Esophagus squamous epithelium (tissue), 5 donors: ENCODE data around the gene IGF2BP1. TPM values are rescaled to one million over a fixed set of nuclear protein-coding genes. Genes with fewer than 3 reads are reported as not detected.
"Not testable (repeated sequence)": the region's sequence is repeated elsewhere in the genome, so short reads cannot be mapped to it uniquely, and the experiment has no call there.

ENCODE experiments used
- DNase-seq: peaks from one replicate; lab custom pipeline; 2025; lab: John Stamatoyannopoulos, UW
- H3K27ac ChIP-seq, 4 donors: fragments of 200-600 bp; sonication (generic); one replicate each; pipeline ENCODE4 v1.5.1; 2016 to 2019; ENCODE audit warnings: mild to moderate bottlenecking in 1 of 4
- H3K27me3 ChIP-seq, 4 donors: fragments of 200-600 bp; sonication (generic); 1 replicate in 3 of 4; 2 replicates in 1 of 4; pipeline versions ENCODE4 v1.5.1 to v1.6.0; 2017 to 2021; ENCODE audit warnings: antibody characterized with exemption in 1 of 4
- H3K36me3 ChIP-seq, 3 donors: fragments of 200-600 bp; sonication (generic); one replicate each; pipeline ENCODE4 v1.5.1; 2016 to 2019
- H3K4me1 ChIP-seq, 3 donors: fragments of 200-600 bp; sonication (generic); one replicate each; pipeline ENCODE4 v1.5.1; 2017 to 2019
- H3K4me3 ChIP-seq, 4 donors: fragments of 200-600 bp; sonication (generic); 1 replicate in 3 of 4; 2 replicates in 1 of 4; pipeline ENCODE4 v1.5.1; 2016 to 2019; ENCODE audit warnings: mild to moderate bottlenecking in 2 of 4, moderate library complexity in 1 of 4
- H3K9me3 ChIP-seq, 3 donors: fragments of 200-600 bp; sonication (generic); one replicate each; pipeline ENCODE4 v1.5.1; 2016 to 2019
- POLR2A ChIP-seq, 4 donors: fragments of 450-650 bp; IDR thresholded peaks; one replicate each; pipeline ENCODE4 v1.6.1; 2017; ENCODE audit warnings: antibody characterized with exemption in 4 of 4, mild to moderate bottlenecking in 4 of 4, moderate library complexity in 3 of 4
- WGBS, 2 donors: methylation state at CpG; one replicate each; pipeline ENCODE4 v1.1.5; 2018; 5-methylcytosine and 5-hydroxymethylcytosine counted together
- intact Hi-C: fragments of 100-400 bp; cut with DNase I; formaldehyde crosslinking; loops from one replicate; pipeline ENCODE4 v1.15.0; 2022
- total RNA-seq, 4 donors: library from RNA; depleted of rRNA; stranded (reverse); fragments of >200 nt; gene quantifications; one replicate each; pipeline ENCODE4 v1.1.0, GENCODE V29; 2016
- TF ChIP-seq, protein P1 (sequence below), 6 experiments: fragments of 450-650 bp in 4 of 6; fragments of 200-600 bp in 2 of 6; sonication (generic) in 2 of 6; IDR thresholded peaks; one replicate each; pipeline ENCODE4 v1.5.1; 2016 to 2019; ENCODE audit warnings: antibody characterized with exemption in 6 of 6, mild to moderate bottlenecking in 4 of 6, moderate library complexity in 4 of 6
- donor health status: DM: yes; HTN: yes; CAD: no.

IGF2BP1 gene
- total RNA-seq, 4 donors from 2014 or later = not detected

DNA sequence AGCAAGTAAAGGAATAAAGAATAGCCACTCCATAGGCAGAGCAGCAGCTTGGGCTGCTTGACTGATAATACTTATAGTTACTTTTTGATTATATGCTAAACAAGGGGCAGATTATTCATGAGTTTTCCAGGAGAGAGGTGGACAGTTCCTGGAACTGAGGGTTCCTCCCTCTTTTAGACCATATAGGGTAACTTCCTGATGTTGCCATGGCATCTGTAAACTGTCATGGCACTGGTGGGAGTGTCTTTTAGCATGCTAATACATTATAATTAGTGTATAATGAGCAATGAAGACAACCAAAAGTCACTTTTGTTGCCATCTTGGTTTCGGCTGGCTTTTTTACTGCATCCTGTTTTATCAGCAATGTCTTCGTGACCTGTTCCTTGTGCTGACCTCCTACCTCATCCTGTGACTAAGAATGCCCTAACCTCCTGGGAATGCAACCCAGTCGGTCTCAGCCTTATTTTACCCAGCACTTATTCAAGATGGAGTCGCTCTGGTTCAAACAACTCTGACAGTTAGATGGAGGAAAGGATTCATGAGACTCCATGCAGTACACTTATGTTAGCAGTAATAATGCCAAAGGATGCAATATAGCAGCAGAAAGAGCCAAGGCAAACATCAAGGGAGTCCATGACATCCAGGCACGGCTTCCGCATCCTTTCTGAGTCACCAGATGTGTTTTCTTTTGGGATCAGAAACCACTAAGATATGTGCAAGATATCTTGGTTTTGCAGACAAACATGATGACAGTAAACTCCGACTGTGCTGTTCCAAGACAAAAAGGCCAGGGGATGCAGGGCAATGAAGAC is 79.6 kb downstream of the IGF2BP1 start:
- no peak for DNase-seq
- TF ChIP-seq POLR2A (IDR thresholded peaks at IDR 0.05) = no peak
- TF ChIP-seq, protein P1, sequence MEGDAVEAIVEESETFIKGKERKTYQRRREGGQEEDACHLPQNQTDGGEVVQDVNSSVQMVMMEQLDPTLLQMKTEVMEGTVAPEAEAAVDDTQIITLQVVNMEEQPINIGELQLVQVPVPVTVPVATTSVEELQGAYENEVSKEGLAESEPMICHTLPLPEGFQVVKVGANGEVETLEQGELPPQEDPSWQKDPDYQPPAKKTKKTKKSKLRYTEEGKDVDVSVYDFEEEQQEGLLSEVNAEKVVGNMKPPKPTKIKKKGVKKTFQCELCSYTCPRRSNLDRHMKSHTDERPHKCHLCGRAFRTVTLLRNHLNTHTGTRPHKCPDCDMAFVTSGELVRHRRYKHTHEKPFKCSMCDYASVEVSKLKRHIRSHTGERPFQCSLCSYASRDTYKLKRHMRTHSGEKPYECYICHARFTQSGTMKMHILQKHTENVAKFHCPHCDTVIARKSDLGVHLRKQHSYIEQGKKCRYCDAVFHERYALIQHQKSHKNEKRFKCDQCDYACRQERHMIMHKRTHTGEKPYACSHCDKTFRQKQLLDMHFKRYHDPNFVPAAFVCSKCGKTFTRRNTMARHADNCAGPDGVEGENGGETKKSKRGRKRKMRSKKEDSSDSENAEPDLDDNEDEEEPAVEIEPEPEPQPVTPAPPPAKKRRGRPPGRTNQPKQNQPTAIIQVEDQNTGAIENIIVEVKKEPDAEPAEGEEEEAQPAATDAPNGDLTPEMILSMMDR (IDR thresholded peaks at IDR 0.05) = no peak
- Histone ChIP-seq H3K9me3 (no peaks in the 10 kb centered on the region), H3K4me3 (no peak overlapping the region), H3K27ac (no peak overlapping the region), H3K27me3 (peaks cover 0 to 100% (median 0%) of the 10 kb centered on the region in 4 donors), H3K36me3 (no peaks in the 10 kb centered on the region), H3K4me1 (no peaks in the 10 kb centered on the region)
- intact Hi-C loops = no loop called here
- 70 to 75% methylated on average over 7 of the region's 7 CpGs for WGBS, 2 donors

DNA sequence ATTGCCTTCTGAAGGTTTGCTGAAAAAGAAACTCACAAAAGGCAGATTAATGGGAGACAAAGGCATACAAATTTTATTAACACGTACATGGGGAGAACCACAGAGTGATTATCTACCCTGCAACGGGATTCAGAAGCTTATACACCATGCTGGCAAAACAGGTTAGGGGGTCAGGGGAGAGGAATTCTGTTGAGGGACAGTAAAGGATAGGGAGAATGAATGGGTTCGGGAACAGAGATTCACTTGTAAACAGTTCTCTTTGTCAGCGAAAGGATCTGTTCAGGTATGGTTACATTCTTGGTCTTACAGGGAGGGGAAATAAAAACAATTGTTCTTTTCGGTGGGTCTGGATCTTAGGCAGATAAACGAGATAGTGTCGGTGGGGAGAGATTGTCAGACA is 81.1 kb downstream of the IGF2BP1 start:
- Histone ChIP-seq H3K27me3 (peaks cover 0 to 94% (median 0%) of the 10 kb centered on the region in 4 donors), H3K36me3 (no peaks in the 10 kb centered on the region), H3K9me3 (no peaks in the 10 kb centered on the region), H3K4me1 (peaks cover 0 to 6% (median 0%) of the 10 kb centered on the region in 3 donors), H3K4me3 (no peak overlapping the region), H3K27ac (no peak overlapping the region)
- no peak for DNase-seq
- WGBS, 2 donors = 72 to 74% methylated on average over 7 of the region's 7 CpGs
- intact Hi-C loops = no loop called here
- TF ChIP-seq POLR2A (IDR thresholded peaks at IDR 0.05) = no peak
- TF ChIP-seq, protein P1 (IDR thresholded peaks at IDR 0.05) = no peak

DNA sequence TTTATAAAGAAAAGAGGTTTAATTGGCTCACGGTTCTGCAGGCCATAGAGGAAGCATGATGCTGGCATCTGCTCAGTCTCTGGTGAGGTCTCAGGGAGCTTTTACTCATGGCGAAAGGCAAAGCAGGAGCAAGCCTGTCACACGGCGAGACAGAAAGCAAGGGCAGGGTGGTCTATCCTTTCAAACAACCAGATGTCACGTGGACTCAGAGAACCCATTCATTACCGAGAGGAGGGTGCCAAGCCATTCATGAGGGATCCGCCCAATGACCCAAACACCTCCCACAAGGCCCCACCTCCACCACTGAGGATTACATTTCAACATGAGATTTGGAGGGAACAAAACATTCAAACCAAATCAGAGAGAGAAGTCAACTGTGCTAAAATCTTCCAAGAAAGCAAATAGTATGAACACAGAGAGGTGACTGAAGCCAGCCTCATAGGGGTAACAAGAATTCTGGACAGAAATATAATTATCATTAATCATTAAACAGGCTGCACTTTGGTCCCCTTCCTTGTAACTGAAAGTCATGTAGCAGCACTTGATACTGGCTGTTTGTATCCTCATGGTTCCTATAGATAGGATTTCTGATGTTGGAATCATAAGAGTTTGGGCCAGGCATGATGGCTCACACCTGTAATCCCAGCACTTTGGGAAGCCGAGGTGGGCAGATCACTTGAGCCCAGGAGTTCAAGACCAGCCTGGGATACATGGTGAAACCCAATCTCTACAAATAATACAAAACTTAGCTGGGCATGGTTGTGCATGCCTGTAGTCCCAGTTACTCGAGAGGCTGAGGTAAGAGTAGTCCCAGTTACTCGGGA is 82.9 kb downstream of the IGF2BP1 start:
- Histone ChIP-seq H3K9me3 (no peaks in the 10 kb centered on the region), H3K27ac (no peak overlapping the region), H3K27me3 (peaks cover 0 to 93% (median 0%) of the 10 kb centered on the region in 4 donors), H3K4me3 (no peak overlapping the region), H3K4me1 (peaks cover 0 to 6% (median 0%) of the 10 kb centered on the region in 3 donors), H3K36me3 (no peaks in the 10 kb centered on the region)
- no peak for DNase-seq
- WGBS, 2 donors = 81 to 83% methylated on average over 8 to 9 of the region's 10 CpGs
- intact Hi-C loops = no loop called here
- TF ChIP-seq POLR2A (IDR thresholded peaks at IDR 0.05) = no peak
- TF ChIP-seq, protein P1 (IDR thresholded peaks at IDR 0.05) = no peak

DNA sequence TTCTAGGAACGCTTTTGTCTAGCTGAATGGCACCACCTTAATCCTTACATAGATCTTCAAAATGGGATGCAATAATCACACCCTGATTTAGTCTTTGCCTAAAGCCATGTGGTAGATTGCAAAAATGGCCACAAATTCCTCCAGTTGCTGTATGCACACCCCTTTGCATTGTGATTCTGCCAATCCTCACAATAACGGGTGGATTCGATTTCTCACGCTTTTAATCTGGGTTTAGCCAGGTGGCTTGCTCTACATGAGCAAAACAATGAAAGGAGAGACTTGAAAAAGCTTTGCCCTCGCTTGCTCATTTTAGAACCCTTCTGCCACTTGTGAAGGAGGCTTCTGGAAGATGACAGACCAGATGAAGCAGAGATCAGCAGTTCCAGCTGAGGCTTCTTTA is 85.0 kb downstream of the IGF2BP1 start:
- no peak overlapping the region for H3K27ac ChIP-seq
- intact Hi-C loops = no loop called here
- peaks cover 0 to 93% (median 0%) of the 10 kb centered on the region in 4 donors for H3K27me3 ChIP-seq
- TF ChIP-seq, protein P1 (IDR thresholded peaks at IDR 0.05) = no peak
- no peak for TF ChIP-seq POLR2A (IDR thresholded peaks at IDR 0.05)
- 47 to 62% methylated on average over 5 of the region's 5 CpGs for WGBS, 2 donors
- H3K9me3 ChIP-seq = no peaks in the 10 kb centered on the region
- H3K4me1 ChIP-seq = peaks cover 0 to 11% (median 0%) of the 10 kb centered on the region in 3 donors
- no peak for DNase-seq
- H3K36me3 ChIP-seq = no peaks in the 10 kb centered on the region
- no peak overlapping the region for H3K4me3 ChIP-seq

DNA sequence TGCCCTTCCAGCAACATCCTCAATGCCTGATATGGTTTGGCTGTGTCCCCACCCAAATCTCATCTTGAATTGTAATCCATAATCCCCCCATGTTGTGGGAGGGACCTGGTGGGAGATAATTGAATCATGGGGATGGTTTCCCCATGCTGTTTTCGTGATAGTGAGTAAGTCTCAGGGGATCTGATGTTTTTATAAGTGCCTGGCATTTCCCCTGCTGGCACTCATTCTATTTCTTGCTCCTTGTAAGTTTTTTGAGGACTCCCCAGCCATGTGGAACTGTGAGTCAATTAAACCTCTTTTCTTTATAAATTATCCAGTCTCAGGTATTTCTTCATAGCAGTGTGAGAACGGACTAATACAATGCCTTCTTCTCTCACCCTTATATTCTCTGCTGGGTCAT is 87.9 kb downstream of the IGF2BP1 start:
- Histone ChIP-seq H3K4me1 (peaks cover 0 to 11% (median 0%) of the 10 kb centered on the region in 3 donors), H3K27me3 (peaks cover 0 to 84% (median 0%) of the 10 kb centered on the region in 4 donors)
- DNase-seq, H3K27ac ChIP-seq, H3K36me3 ChIP-seq, H3K9me3 ChIP-seq, H3K4me3 ChIP-seq, intact Hi-C loops: not testable (repeated sequence)
- 72 to 73% methylated on average over 2 of the region's 2 CpGs for WGBS, 2 donors
